ENCODE data around the gene POLR3A.

Gene POLR3A

GRCh38 chr10:78035025-78035424 is 5.7 kb upstream of the POLR3A start:
- H3K4me3 ChIP-seq (ENCODE audit: low read depth, low read length): peak overlapping the region; percentile 98
- no peak for TF ChIP-seq CTCF (IDR thresholded peaks at IDR 0.05; ENCODE audit: control insufficient read depth, extremely low read depth, insufficient read depth)
- DNase-seq (ENCODE audit: low read depth): no peak

GRCh38 chr10:78033637-78034470 is 4.5 kb upstream of the POLR3A start, which contains the start of gene RPS24:
Gene RPS24, plus strand, starts transcription at chr10:78033863. Its CDS starts 39 bp downstream, at chr10:78033902.
- TF ChIP-seq CTCF (IDR thresholded peaks at IDR 0.05; ENCODE audit: control insufficient read depth, extremely low read depth, insufficient read depth): no peak
- peak; percentile 94 for DNase-seq (ENCODE audit: low read depth)
- H3K4me3 ChIP-seq (ENCODE audit: low read depth, low read length): peak within 1 kb of the TSS; percentile 98

GRCh38 chr10:78033387-78033636 is 4.0 kb upstream of the POLR3A start:
- TF ChIP-seq CTCF (IDR thresholded peaks at IDR 0.05; ENCODE audit: control insufficient read depth, extremely low read depth, insufficient read depth): no peak
- no peak for DNase-seq (ENCODE audit: low read depth)
- H3K4me3 ChIP-seq (ENCODE audit: low read depth, low read length): peak overlapping the region; percentile 98

GRCh38 chr10:78028438-78029268 is 662 bp downstream of the POLR3A start:
- H3K4me3 ChIP-seq (ENCODE audit: low read depth, low read length): peak overlapping the region; percentile 98
- TF ChIP-seq CTCF (IDR thresholded peaks at IDR 0.05; ENCODE audit: control insufficient read depth, extremely low read depth, insufficient read depth): no peak
- DNase-seq (ENCODE audit: low read depth): no peak

GRCh38 chr10:78025685-78026364 is 3.5 kb downstream of the POLR3A start:
- no peak for TF ChIP-seq CTCF (IDR thresholded peaks at IDR 0.05; ENCODE audit: control insufficient read depth, extremely low read depth, insufficient read depth)
- DNase-seq (ENCODE audit: low read depth): no peak
- no peak overlapping the region for H3K4me3 ChIP-seq (ENCODE audit: low read depth, low read length)

- H3K4me3 ChIP-seq (ENCODE audit: low read depth, low read length): no peak overlapping the region
- DNase-seq (ENCODE audit: low read depth): no peak
- no peak for TF ChIP-seq CTCF (IDR thresholded peaks at IDR 0.05; ENCODE audit: control insufficient read depth, extremely low read depth, insufficient read depth)
These were observed 5.6 kb downstream of the POLR3A start for GRCh38 chr10:78023741-78024140.
